Measurements from ENCODE around the gene CCDC57.
A peak's percentile ranks its signal among the peaks of the same experiment; 100 is the strongest.

DNA sequence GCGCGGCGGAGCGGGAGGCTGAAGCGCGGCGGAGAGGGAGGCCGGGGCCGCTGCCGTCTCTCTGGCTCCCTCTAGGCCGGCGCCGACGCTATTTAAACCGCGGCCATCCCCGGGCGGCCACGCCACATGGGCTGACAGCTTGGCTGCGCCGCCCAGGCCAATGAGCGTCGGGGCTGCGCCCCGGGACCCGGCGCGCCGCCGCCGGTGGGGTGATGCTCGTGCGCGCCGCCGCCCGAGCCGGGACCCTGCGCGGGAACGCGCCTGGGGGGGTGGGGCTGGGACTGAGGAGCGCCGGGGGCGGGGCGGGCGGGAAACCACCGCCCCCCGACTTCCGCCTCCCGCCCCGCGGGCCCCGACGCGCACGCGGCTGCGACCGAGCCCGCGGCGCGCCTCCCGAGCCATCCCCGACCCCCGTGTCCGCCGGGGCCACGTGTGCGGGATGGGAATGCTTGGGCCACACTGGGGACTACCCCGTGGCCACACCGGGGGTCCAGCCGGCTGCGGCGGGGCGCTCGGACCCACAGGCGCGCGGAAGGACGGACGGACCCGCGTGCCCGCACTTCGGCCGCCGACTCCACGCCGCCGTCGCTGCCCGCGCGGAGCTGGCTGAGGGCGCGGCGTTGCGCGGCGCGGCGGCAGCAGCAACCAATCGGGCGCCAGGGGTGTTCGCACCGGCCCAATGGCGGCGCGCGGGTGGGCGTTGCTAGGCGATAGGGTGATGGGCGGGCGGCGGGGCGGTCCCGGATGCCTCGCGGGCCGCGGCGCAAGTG lies 114.3 kb downstream of the CCDC57 start, which contains the start of gene FASN:
- TF ChIP-seq, protein P1, sequence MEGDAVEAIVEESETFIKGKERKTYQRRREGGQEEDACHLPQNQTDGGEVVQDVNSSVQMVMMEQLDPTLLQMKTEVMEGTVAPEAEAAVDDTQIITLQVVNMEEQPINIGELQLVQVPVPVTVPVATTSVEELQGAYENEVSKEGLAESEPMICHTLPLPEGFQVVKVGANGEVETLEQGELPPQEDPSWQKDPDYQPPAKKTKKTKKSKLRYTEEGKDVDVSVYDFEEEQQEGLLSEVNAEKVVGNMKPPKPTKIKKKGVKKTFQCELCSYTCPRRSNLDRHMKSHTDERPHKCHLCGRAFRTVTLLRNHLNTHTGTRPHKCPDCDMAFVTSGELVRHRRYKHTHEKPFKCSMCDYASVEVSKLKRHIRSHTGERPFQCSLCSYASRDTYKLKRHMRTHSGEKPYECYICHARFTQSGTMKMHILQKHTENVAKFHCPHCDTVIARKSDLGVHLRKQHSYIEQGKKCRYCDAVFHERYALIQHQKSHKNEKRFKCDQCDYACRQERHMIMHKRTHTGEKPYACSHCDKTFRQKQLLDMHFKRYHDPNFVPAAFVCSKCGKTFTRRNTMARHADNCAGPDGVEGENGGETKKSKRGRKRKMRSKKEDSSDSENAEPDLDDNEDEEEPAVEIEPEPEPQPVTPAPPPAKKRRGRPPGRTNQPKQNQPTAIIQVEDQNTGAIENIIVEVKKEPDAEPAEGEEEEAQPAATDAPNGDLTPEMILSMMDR (IDR thresholded peaks at IDR 0.05; ENCODE audit: insufficient read depth, low read length, poor library complexity, severe bottlenecking), result peak; percentile 30
- no peak for TF ChIP-seq EZH2phosphoT487 (conservative IDR thresholded peaks at IDR 0.05; ENCODE audit: low read length)

All from SU-DHL-6 (cell line).